GM19025 (cell line): ENCODE data around the gene ETV4.

Experiments used
- ATAC-seq: cut with Tn5 transposase; IDR thresholded peaks from one replicate; pipeline ENCODE4 v1.9.1; 2021; ENCODE audit warnings: mild to moderate bottlenecking, low read depth, moderate library complexity; ENCODE audit not compliant: unreplicated experiment

ETV4 gene

GRCh38 chr17:43546319-43547188 lies at the start of gene ETV4:
TSS of gene ETV4 (minus strand) at chr17:43546340. CDS start at chr17:43545617, 723 bp downstream.
- peak; percentile 94 for ATAC-seq

- ATAC-seq = no peak
These were observed 49.3 kb upstream of the ETV4 start for GRCh38 chr17:43595466-43595865.

- ATAC-seq = no peak
These were observed 45.8 kb upstream of the ETV4 start for GRCh38 chr17:43591779-43592562.

- ATAC-seq = no peak
These were observed 44.9 kb upstream of the ETV4 start for GRCh38 chr17:43591001-43591400.

- no peak for ATAC-seq
These were observed 42.7 kb upstream of the ETV4 start for GRCh38 chr17:43588664-43589435.

GRCh38 chr17:43588121-43588520 lies 42.0 kb upstream of the ETV4 start:
- no peak for ATAC-seq

- ATAC-seq = no peak
These were observed 41.5 kb upstream of the ETV4 start for GRCh38 chr17:43587647-43588046.

GRCh38 chr17:43584666-43585102 lies 38.5 kb upstream of the ETV4 start:
- ATAC-seq = no peak

GRCh38 chr17:43583332-43583731 lies 37.2 kb upstream of the ETV4 start:
- ATAC-seq = no peak

GRCh38 chr17:43581613-43582012 lies 35.5 kb upstream of the ETV4 start:
- no peak for ATAC-seq

- no peak for ATAC-seq
These were observed 35.0 kb upstream of the ETV4 start for GRCh38 chr17:43581130-43581529.

- ATAC-seq = no peak
These were observed 33.5 kb upstream of the ETV4 start for GRCh38 chr17:43579566-43580140.

GRCh38 chr17:43578699-43579565 lies 32.8 kb upstream of the ETV4 start:
- peak; percentile 83 for ATAC-seq

- no peak for ATAC-seq
These were observed 32.2 kb upstream of the ETV4 start for GRCh38 chr17:43578404-43578698.

GRCh38 chr17:43577664-43578403 lies 31.7 kb upstream of the ETV4 start:
- no peak for ATAC-seq

- ATAC-seq = no peak
These were observed 30.6 kb upstream of the ETV4 start for GRCh38 chr17:43576563-43577229.

- no peak for ATAC-seq
These were observed 28.9 kb upstream of the ETV4 start for GRCh38 chr17:43574896-43575525.

- no peak for ATAC-seq
These were observed 28.2 kb upstream of the ETV4 start for GRCh38 chr17:43574348-43574747.
